HepG2 (cell line): ENCODE measurements around the gene WDR31.

Experiments used
- FOXP1 ChIP-seq, 2 experiments: fragments of 450-650 bp in 1 of 2; IDR thresholded peaks; 2 replicates each; pipeline ENCODE4 v1.6.1; 2017 to 2018; ENCODE audit warnings: antibody characterized with exemption in 1 of 2
- HNRNPUL1 ChIP-seq: fragments of 200-400 bp; formaldehyde crosslinking; IDR thresholded peaks from 2 replicates; pipeline ENCODE4 v1.6.1; 2017; ENCODE audit warnings: low read depth, mild to moderate bottlenecking, low read length, moderate library complexity
- IRF2 ChIP-seq: IDR thresholded peaks from 2 replicates; pipeline ENCODE4 v1.6.1; 2018; ENCODE audit warnings: missing genetic modification reagents, missing compliant biosample characterization
- KDM4B ChIP-seq: sonication (generic); formaldehyde crosslinking; IDR thresholded peaks from 2 replicates; pipeline ENCODE4 v1.4.0; 2020; ENCODE audit warnings: missing genetic modification reagents
- TAF1 ChIP-seq: sonication (generic); formaldehyde crosslinking; IDR thresholded peaks from 2 replicates; pipeline ENCODE4 v1.4.0; 2020; ENCODE audit warnings: missing genetic modification reagents
- TBP ChIP-seq: sonication (generic); formaldehyde crosslinking; IDR thresholded peaks from 2 replicates; pipeline ENCODE4 v1.5.0; 2020; ENCODE audit warnings: missing genetic modification reagents
- U2AF2 ChIP-seq: fragments of 200-400 bp; formaldehyde crosslinking; IDR thresholded peaks from 2 replicates; pipeline ENCODE4 v1.6.1; 2017; ENCODE audit warnings: low read depth, mild to moderate bottlenecking, low read length
- ZNF841 ChIP-seq: sonication (generic); formaldehyde crosslinking; IDR thresholded peaks from 2 replicates; pipeline ENCODE4 v1.8.1; 2023; ENCODE audit warnings: missing genetic modification reagents, borderline replicate concordance
- TF ChIP-seq, protein P1 (sequence below): sonication (generic); formaldehyde crosslinking; IDR thresholded peaks from 2 replicates; pipeline ENCODE4 v1.4.0; 2020; ENCODE audit warnings: missing genetic modification reagents
- TF ChIP-seq, protein P2 (sequence below): sonication (generic); formaldehyde crosslinking; IDR thresholded peaks from 2 replicates; pipeline ENCODE4 v1.4.0; 2020; ENCODE audit warnings: low read depth, mild to moderate bottlenecking, missing genetic modification reagents
- TF ChIP-seq, protein P3 (sequence below): sonication (generic); formaldehyde crosslinking; IDR thresholded peaks from 2 replicates; pipeline ENCODE4 v1.4.0; 2020; ENCODE audit warnings: missing genetic modification reagents
- TF ChIP-seq, protein P4 (sequence below): sonication (generic); formaldehyde crosslinking; IDR thresholded peaks from 2 replicates; pipeline ENCODE4 v1.4.0; 2020; ENCODE audit warnings: mild to moderate bottlenecking, missing genetic modification reagents

DNA sequence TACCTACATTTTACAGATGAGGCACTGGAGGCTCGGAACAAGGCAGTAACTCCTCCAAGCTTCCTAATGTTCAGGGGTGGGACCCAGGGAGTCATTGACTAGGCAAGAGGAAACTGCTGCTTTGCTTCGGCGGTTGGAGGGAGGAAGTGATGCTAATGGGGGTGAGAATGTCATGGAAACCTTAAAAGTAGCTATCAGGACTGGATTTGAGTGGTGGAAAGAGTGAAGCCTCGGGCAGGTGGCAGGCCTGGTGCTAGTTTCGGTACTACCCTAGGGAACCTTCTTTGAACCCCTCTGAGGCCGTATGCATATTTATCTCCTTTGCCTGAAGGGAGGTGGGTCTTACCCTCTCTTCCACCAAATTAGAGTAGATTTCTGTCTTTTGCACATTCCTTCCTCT lies 10.9 kb upstream of the WDR31 start:
- TF ChIP-seq, protein P1, sequence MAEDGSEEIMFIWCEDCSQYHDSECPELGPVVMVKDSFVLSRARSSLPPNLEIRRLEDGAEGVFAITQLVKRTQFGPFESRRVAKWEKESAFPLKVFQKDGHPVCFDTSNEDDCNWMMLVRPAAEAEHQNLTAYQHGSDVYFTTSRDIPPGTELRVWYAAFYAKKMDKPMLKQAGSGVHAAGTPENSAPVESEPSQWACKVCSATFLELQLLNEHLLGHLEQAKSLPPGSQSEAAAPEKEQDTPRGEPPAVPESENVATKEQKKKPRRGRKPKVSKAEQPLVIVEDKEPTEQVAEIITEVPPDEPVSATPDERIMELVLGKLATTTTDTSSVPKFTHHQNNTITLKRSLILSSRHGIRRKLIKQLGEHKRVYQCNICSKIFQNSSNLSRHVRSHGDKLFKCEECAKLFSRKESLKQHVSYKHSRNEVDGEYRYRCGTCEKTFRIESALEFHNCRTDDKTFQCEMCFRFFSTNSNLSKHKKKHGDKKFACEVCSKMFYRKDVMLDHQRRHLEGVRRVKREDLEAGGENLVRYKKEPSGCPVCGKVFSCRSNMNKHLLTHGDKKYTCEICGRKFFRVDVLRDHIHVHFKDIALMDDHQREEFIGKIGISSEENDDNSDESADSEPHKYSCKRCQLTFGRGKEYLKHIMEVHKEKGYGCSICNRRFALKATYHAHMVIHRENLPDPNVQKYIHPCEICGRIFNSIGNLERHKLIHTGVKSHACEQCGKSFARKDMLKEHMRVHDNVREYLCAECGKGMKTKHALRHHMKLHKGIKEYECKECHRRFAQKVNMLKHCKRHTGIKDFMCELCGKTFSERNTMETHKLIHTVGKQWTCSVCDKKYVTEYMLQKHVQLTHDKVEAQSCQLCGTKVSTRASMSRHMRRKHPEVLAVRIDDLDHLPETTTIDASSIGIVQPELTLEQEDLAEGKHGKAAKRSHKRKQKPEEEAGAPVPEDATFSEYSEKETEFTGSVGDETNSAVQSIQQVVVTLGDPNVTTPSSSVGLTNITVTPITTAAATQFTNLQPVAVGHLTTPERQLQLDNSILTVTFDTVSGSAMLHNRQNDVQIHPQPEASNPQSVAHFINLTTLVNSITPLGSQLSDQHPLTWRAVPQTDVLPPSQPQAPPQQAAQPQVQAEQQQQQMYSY (CRISPR knock-in tag) = no peak
- TF ChIP-seq HNRNPUL1 = no peak
- TF ChIP-seq IRF2 (CRISPR knock-in tag) = no peak
- no peak for TF ChIP-seq KDM4B (CRISPR knock-in tag)
- no peak for TF ChIP-seq U2AF2
- TF ChIP-seq, protein P2, sequence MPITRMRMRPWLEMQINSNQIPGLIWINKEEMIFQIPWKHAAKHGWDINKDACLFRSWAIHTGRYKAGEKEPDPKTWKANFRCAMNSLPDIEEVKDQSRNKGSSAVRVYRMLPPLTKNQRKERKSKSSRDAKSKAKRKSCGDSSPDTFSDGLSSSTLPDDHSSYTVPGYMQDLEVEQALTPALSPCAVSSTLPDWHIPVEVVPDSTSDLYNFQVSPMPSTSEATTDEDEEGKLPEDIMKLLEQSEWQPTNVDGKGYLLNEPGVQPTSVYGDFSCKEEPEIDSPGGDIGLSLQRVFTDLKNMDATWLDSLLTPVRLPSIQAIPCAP (CRISPR knock-in tag) = no peak
- TF ChIP-seq FOXP1 (IDR thresholded peaks at IDR 0.05) = no peak
- TF ChIP-seq FOXP1 (CRISPR knock-in tag; IDR thresholded peaks at IDR 0.05) = no peak
- no peak for TF ChIP-seq TAF1
- no peak for TF ChIP-seq TBP (CRISPR knock-in tag)
- TF ChIP-seq, protein P3, sequence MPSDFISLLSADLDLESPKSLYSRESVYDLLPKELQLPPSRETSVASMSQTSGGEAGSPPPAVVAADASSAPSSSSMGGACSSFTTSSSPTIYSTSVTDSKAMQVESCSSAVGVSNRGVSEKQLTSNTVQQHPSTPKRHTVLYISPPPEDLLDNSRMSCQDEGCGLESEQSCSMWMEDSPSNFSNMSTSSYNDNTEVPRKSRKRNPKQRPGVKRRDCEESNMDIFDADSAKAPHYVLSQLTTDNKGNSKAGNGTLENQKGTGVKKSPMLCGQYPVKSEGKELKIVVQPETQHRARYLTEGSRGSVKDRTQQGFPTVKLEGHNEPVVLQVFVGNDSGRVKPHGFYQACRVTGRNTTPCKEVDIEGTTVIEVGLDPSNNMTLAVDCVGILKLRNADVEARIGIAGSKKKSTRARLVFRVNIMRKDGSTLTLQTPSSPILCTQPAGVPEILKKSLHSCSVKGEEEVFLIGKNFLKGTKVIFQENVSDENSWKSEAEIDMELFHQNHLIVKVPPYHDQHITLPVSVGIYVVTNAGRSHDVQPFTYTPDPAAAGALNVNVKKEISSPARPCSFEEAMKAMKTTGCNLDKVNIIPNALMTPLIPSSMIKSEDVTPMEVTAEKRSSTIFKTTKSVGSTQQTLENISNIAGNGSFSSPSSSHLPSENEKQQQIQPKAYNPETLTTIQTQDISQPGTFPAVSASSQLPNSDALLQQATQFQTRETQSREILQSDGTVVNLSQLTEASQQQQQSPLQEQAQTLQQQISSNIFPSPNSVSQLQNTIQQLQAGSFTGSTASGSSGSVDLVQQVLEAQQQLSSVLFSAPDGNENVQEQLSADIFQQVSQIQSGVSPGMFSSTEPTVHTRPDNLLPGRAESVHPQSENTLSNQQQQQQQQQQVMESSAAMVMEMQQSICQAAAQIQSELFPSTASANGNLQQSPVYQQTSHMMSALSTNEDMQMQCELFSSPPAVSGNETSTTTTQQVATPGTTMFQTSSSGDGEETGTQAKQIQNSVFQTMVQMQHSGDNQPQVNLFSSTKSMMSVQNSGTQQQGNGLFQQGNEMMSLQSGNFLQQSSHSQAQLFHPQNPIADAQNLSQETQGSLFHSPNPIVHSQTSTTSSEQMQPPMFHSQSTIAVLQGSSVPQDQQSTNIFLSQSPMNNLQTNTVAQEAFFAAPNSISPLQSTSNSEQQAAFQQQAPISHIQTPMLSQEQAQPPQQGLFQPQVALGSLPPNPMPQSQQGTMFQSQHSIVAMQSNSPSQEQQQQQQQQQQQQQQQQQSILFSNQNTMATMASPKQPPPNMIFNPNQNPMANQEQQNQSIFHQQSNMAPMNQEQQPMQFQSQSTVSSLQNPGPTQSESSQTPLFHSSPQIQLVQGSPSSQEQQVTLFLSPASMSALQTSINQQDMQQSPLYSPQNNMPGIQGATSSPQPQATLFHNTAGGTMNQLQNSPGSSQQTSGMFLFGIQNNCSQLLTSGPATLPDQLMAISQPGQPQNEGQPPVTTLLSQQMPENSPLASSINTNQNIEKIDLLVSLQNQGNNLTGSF (CRISPR knock-in tag) = no peak
- TF ChIP-seq, protein P4, sequence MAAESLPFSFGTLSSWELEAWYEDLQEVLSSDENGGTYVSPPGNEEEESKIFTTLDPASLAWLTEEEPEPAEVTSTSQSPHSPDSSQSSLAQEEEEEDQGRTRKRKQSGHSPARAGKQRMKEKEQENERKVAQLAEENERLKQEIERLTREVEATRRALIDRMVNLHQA = no peak
- TF ChIP-seq ZNF841 (CRISPR knock-in tag) = no peak
